Spinal cord (tissue), 10 donors: ENCODE data around the gene RNU5D-1. TPM values are rescaled to one million over a fixed set of nuclear protein-coding genes. Genes with fewer than 3 reads are reported as not detected.

ENCODE experiments used
- DNase-seq, 6 donors: peaks; one replicate each; pipeline versions ENCODE4 v3.0.0 to v3.0.0-alpha.2; 2013 to 2015; ENCODE audit warnings: low spot score in 6 of 6, low read depth in 4 of 6
- H3K27ac ChIP-seq: one replicate; pipeline ENCODE4 v1.5.1; 2013; ENCODE audit warnings: low read depth, low read length, control low read depth
- H3K27me3 ChIP-seq: one replicate; pipeline ENCODE4 v1.6.1; 2013; ENCODE audit warnings: low read length; ENCODE audit not compliant: control insufficient read depth, insufficient read depth
- H3K36me3 ChIP-seq: one replicate; pipeline ENCODE4 v1.6.1; 2013; ENCODE audit warnings: low read length; ENCODE audit not compliant: control insufficient read depth, insufficient read depth
- H3K4me1 ChIP-seq: one replicate; pipeline ENCODE4 v1.6.1; 2013; ENCODE audit warnings: low read length; ENCODE audit not compliant: control insufficient read depth, insufficient read depth
- H3K4me3 ChIP-seq: one replicate; pipeline ENCODE4 v1.5.1; 2013; ENCODE audit warnings: low read depth, low read length, control low read depth
- H3K9me3 ChIP-seq: one replicate; pipeline ENCODE4 v1.6.1; 2013; ENCODE audit warnings: low read length; ENCODE audit not compliant: control insufficient read depth, insufficient read depth
- WGBS: methylation state at CpG from one replicate; pipeline ENCODE4 v1.1.5; 2013; ENCODE audit warnings: missing lambda C conversion rate; ENCODE audit not compliant: insufficient coverage; 5-methylcytosine and 5-hydroxymethylcytosine counted together
- polyA plus RNA-seq, 2 donors: library from polyadenylated mRNA; unstranded; fragments of 120-200 nt; gene quantifications; one replicate each; pipeline ENCODE4 v1.2.1, GENCODE V29; 2013; ENCODE audit not compliant: insufficient read length in 2 of 2
- total RNA-seq, 2 donors: library from RNA; depleted of rRNA in 1 of 2; stranded (reverse); fragments of 120-200 nt in 1 of 2; fragments of >200 nt in 1 of 2; gene quantifications; one replicate each; pipeline versions ENCODE4 v1.2.3 to v1.2.4, GENCODE V29; 2013 to 2014
- donor health status: healthy.

The RNU5D-1 gene
- total and polyA plus RNA-seq, 4 donors, result not detected

DNA sequence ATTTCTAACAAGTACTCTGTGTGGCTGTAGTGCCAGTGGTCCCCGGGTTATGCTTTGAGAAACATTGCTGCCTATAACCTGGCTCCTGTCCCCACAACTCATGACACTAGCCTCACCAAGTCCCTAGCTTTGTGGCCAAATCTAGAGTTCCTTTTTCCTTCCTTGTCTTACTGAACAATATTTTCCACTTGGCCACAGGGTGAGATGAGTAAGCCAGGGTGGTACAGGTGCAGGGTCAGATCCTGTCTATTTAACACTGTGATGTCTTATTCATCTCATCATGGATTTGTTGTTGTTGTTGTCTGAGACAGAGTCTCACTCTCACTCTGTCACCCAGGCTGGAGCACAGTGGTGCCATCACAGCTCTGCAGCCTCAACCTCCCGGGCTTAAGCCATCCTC is 37.8 kb downstream of the RNU5D-1 start:
- peaks cover 4% of the 10 kb centered on the region for H3K4me1 ChIP-seq
- H3K4me3 ChIP-seq, result no peak overlapping the region
- WGBS, result 100% methylated on average over 1 of the region's 2 CpGs
- no peaks in the 10 kb centered on the region for H3K27me3 ChIP-seq
- DNase-seq, result no peak
- H3K9me3 ChIP-seq, result no peaks in the 10 kb centered on the region
- H3K27ac ChIP-seq, result no peak overlapping the region
- H3K36me3 ChIP-seq, result no peaks in the 10 kb centered on the region

DNA sequence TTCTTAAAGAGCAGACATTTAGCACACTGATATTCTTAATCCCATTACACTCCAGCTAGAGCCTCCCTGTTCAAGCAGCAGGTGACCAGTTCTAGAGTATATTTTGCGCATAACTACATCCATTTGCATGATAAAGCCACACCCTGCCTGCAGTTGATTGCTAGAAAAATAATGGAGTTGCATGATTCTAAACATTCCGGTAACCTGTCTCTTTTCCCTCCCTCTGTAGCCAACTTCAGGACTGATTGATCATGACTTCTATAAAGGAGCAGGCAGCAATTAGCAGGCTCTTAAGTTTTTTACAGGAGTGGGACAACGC is 41.6 kb downstream of the RNU5D-1 start:
- no peaks in the 10 kb centered on the region for H3K4me1 ChIP-seq
- no peaks in the 10 kb centered on the region for H3K27me3 ChIP-seq
- H3K36me3 ChIP-seq, result no peaks in the 10 kb centered on the region
- DNase-seq, result no peak
- WGBS, result 72% methylated on average over 2 of the region's 3 CpGs
- H3K4me3 ChIP-seq, result no peak overlapping the region
- no peak overlapping the region for H3K27ac ChIP-seq
- no peaks in the 10 kb centered on the region for H3K9me3 ChIP-seq

DNA sequence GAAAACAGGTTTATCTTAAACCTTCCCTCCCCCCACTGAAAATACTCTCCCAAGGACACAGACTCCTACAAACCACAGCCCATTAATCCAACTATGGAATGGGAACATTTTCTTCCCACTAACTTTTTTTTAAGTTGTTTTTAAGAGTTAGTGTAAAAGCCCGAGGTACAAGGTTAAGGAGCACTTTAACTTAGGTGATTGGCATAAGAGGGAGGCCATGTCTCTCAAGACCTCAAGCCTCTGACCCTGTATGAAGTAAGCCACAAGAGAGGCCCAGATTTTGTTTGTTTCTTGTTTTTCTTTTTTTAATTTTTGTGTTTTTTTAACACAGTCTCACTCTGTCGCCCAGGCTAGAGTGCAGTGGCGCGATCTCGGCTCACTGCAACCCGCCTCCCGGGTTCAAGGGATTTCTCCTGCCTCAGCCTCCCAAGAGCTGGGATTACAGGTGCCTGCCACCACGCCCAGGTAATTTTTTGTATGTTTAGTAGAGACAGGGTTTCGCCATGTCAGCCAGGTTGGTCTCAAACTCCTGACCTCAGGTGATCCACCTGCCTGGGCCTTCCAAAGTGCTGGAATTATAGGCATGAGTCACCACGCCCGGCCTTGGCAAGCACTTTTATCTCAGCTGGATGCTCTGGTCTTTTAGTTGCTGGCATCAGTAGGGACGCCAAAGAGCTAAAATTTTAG is 42.1 kb downstream of the RNU5D-1 start:
- H3K4me3 ChIP-seq, result no peak overlapping the region
- H3K27me3 ChIP-seq, result no peaks in the 10 kb centered on the region
- no peak overlapping the region for H3K27ac ChIP-seq
- DNase-seq, result no peak
- H3K36me3 ChIP-seq, result no peaks in the 10 kb centered on the region
- 89% methylated on average over 11 of the region's 12 CpGs for WGBS
- H3K4me1 ChIP-seq, result no peaks in the 10 kb centered on the region
- H3K9me3 ChIP-seq, result no peaks in the 10 kb centered on the region

DNA sequence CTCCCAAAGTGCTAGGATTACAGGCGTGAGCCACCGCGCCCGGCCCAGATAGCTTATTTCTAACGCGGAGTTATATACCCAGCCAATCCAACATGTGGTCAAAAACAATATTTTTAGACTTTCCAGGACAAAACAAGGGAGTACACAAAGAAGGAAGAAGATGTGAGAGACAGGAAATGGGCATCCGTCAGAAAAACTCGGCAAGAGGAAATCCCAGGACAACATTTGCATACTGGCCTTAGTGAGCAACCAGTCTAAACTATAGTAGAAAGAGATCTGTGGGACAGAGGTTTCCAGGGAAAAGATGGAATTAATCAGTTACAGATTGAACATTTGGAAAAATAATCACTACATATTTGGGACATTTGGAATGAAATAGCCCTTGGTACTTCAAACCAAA is 45.1 kb downstream of the RNU5D-1 start:
- no peaks in the 10 kb centered on the region for H3K9me3 ChIP-seq
- 60% methylated on average over 2 of the region's 8 CpGs for WGBS
- DNase-seq, result no peak
- H3K36me3 ChIP-seq, result no peaks in the 10 kb centered on the region
- no peaks in the 10 kb centered on the region for H3K4me1 ChIP-seq
- H3K27me3 ChIP-seq, result no peaks in the 10 kb centered on the region
- no peak overlapping the region for H3K27ac ChIP-seq
- no peak overlapping the region for H3K4me3 ChIP-seq

DNA sequence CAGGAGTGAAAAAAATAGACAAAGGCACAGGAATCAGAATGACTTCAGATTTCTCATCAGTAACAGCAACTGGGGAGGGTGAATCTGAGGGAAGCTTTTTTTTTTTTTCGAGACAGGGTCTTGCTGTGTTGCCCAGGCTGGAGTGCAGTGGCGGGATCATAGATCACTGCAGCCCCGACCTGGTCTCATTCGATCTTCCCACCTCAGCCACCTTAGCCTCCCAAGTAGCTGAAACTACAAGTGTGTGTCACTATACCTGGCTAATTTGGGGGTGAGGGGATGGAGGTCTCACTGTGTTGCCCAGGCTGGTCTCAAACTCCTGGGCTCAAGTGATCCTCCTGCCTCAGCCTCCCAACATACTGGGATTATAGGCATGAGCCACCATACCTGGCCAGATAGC is 45.8 kb downstream of the RNU5D-1 start:
- no peaks in the 10 kb centered on the region for H3K27me3 ChIP-seq
- no peak overlapping the region for H3K27ac ChIP-seq
- no peak overlapping the region for H3K4me3 ChIP-seq
- DNase-seq, result no peak
- no peaks in the 10 kb centered on the region for H3K4me1 ChIP-seq
- no CpG with 5 or more reads among the region's 4 CpGs for WGBS
- no peaks in the 10 kb centered on the region for H3K36me3 ChIP-seq
- no peaks in the 10 kb centered on the region for H3K9me3 ChIP-seq

DNA sequence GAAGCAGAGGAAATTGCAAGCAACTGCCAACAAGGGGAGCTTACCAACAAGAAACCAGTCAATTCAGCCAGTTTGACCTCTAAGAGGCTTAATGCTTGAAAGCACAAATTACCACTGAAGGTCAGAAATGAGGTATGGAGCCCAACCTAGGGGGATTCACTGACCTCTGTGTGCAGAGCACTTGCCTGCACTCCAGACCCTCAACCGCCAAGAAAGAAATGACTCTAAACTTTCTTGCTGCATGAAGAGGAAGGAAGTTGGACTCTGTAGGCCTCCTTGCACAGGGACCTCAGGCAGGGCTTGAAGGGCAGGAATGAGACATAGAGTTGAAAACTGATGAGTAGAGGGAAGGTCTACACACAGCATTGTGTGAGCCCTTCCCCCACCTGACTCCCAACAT is 46.4 kb downstream of the RNU5D-1 start:
- Histone ChIP-seq H3K27ac (no peak overlapping the region), H3K4me1 (no peaks in the 10 kb centered on the region), H3K27me3 (no peaks in the 10 kb centered on the region), H3K9me3 (no peaks in the 10 kb centered on the region), H3K4me3 (no peak overlapping the region), H3K36me3 (no peaks in the 10 kb centered on the region)
- no CpG with 5 or more reads among the region's 1 CpG for WGBS
- no peak for DNase-seq

DNA sequence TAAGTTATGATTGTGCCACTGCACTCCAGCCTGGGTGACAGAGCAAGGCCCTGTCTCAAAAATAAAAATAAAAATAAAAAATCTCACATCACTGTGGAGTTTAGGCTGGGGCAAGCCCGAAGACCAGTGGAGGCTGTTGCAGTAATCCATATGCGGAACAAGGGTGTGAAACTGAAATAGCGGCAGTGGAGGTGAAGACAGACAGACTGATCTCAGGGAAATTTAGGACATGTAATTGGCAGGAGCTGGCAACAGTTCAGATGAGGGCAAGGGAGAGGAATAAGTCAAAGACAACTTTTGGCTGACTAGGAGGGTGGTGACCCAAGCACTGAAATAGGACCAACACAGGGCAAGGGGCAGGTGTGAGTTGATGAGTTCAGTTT is 48.1 kb downstream of the RNU5D-1 start:
- Histone ChIP-seq H3K36me3 (no peaks in the 10 kb centered on the region), H3K27me3 (no peaks in the 10 kb centered on the region), H3K4me3 (no peak overlapping the region), H3K27ac (no peak overlapping the region), H3K9me3 (no peaks in the 10 kb centered on the region), H3K4me1 (no peaks in the 10 kb centered on the region)
- DNase-seq, result no peak
- WGBS, result 100% methylated on average over 3 of the region's 3 CpGs

DNA sequence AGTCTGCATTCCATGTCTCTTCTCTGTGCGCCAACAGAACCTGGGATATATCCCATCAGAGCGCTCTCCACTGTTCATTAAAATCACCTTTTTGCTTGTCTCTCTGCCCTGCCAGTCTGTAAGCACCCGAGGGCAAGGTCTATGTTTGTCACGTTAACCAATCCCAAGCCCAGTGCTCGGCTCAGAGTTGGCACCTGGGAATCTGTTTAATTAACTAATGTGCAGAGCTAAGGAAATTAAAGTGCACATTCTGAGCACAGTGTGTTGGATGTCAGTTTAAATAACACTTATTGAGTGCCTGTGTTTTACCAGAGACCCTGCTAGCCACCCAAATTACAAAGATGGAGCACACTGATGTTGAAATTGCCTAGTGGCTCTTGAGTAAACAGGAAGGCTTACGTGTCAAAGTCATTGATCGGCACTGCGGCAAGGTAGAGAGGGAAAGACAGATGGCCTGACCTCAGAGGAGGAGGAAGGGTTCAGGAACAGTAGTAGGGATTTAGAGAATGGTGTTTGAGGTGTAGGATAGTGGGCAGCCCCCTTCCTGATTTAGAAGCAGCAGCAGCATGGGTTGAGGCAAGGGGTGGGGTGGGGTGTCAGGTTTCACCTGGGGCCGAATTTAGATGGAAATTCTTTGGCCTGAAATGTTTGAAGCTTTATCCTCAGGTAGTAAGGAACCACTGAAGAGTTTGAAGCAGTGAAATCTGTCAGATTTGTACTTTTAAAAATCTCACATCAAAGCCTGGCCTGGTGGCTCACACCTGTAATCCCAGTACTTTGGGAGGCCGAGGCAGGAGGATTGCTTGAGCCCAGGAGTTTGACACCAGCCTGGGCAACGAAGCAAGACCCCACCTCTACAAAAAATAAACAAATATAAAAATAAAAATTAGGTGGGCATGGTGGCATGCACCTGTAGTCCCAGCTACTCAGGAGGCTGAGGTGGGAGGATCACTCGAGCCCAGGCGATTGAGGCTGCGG is 48.8 kb downstream of the RNU5D-1 start:
- Histone ChIP-seq H3K4me1 (no peaks in the 10 kb centered on the region), H3K4me3 (no peak overlapping the region), H3K9me3 (no peaks in the 10 kb centered on the region), H3K27me3 (no peaks in the 10 kb centered on the region), H3K27ac (no peak overlapping the region), H3K36me3 (no peaks in the 10 kb centered on the region)
- peak in 1 of 6 donors; percentile 67 for DNase-seq
- WGBS, result 79% methylated on average over 12 of the region's 14 CpGs
